IPS-20b (cell line): ENCODE results near the gene SLC30A3.
A peak's percentile ranks its signal among the peaks of the same experiment; 100 is the strongest.

Experiments
- H3K27ac ChIP-seq: one replicate; pipeline ENCODE4 v1.5.1; 2013; ENCODE audit warnings: low read length
- H3K27me3 ChIP-seq: 2 replicates; pipeline ENCODE4 v1.6.1; 2013; ENCODE audit warnings: mild to moderate bottlenecking, low read length, inconsistent platforms; ENCODE audit not compliant: insufficient read depth
- H3K36me3 ChIP-seq: 2 replicates; pipeline ENCODE4 v1.6.1; 2013; ENCODE audit warnings: low read depth, mild to moderate bottlenecking, inconsistent platforms, low read length, moderate library complexity; ENCODE audit not compliant: insufficient read depth
- H3K4me1 ChIP-seq: 2 replicates; pipeline ENCODE4 v1.6.1; 2013; ENCODE audit warnings: mild to moderate bottlenecking, control low read depth, inconsistent platforms, low read length, moderate library complexity; ENCODE audit not compliant: insufficient read depth
- H3K4me3 ChIP-seq: 2 replicates; pipeline ENCODE4 v1.5.1; 2013; ENCODE audit warnings: mild to moderate bottlenecking, low read length, inconsistent platforms
- H3K9ac ChIP-seq: 2 replicates; pipeline ENCODE4 v1.6.1; 2013; ENCODE audit warnings: low read depth, mild to moderate bottlenecking, inconsistent platforms, low read length, moderate library complexity
- H3K9me3 ChIP-seq: 2 replicates; pipeline ENCODE4 v1.6.1; 2013; ENCODE audit warnings: mild to moderate bottlenecking, low read depth, low read length, inconsistent platforms; ENCODE audit not compliant: insufficient read depth

Gene SLC30A3

GRCh38 chr2:27209621-27210401 lies 53.0 kb downstream of the SLC30A3 start:
- Histone ChIP-seq H3K9me3 (no peaks in the 10 kb centered on the region), H3K27ac (no peak overlapping the region), H3K27me3 (no peaks in the 10 kb centered on the region), H3K9ac (peak overlapping the region; percentile 36; the same call in 1 of the 2 replicates), H3K4me3 (peak overlapping the region; percentile 32; the same call in 1 of the 2 replicates), H3K4me1 (peaks cover 5% of the 10 kb centered on the region; the same call in 1 of the 2 replicates), H3K36me3 (peaks cover 59% of the 10 kb centered on the region)

GRCh38 chr2:27208486-27209050 lies 54.3 kb downstream of the SLC30A3 start:
- H3K27ac ChIP-seq = no peak overlapping the region
- H3K27me3 ChIP-seq = no peaks in the 10 kb centered on the region
- H3K36me3 ChIP-seq = peaks cover 67% of the 10 kb centered on the region
- 0 out of 2 replicates have a peak overlapping the region, but pooled peaks have one; percentile 3 for H3K9ac ChIP-seq
- no peak overlapping the region for H3K4me3 ChIP-seq
- H3K9me3 ChIP-seq = no peaks in the 10 kb centered on the region
- H3K4me1 ChIP-seq = 0 out of 2 replicates have a peak, but pooled peaks cover 5% of the 10 kb centered on the region

- Histone ChIP-seq H3K36me3 (peaks cover 89% of the 10 kb centered on the region), H3K27ac (no peak overlapping the region), H3K4me3 (no peak overlapping the region), H3K9ac (no peak overlapping the region), H3K27me3 (no peaks in the 10 kb centered on the region), H3K9me3 (no peaks in the 10 kb centered on the region), H3K4me1 (0 out of 2 replicates have a peak, but pooled peaks cover 5% of the 10 kb centered on the region)
These were observed 56.5 kb downstream of the SLC30A3 start for GRCh38 chr2:27206346-27206745.

GRCh38 chr2:27205206-27205605 lies 57.6 kb downstream of the SLC30A3 start:
- Histone ChIP-seq H3K27ac (no peak overlapping the region), H3K36me3 (peaks cover 95% of the 10 kb centered on the region), H3K9me3 (no peaks in the 10 kb centered on the region)

GRCh38 chr2:27204566-27204965 lies 58.3 kb downstream of the SLC30A3 start:
- Histone ChIP-seq H3K4me1 (no peaks in the 10 kb centered on the region), H3K27me3 (no peaks in the 10 kb centered on the region), H3K9me3 (no peaks in the 10 kb centered on the region), H3K9ac (no peak overlapping the region), H3K36me3 (peaks cover 95% of the 10 kb centered on the region), H3K4me3 (no peak overlapping the region), H3K27ac (no peak overlapping the region)

More at GRCh38 chr2:27205206-27205605, 57.6 kb downstream of the SLC30A3 start:
- Histone ChIP-seq H3K4me1 (0 out of 2 replicates have a peak, but pooled peaks cover 5% of the 10 kb centered on the region), H3K4me3 (no peak overlapping the region), H3K9ac (no peak overlapping the region), H3K27me3 (no peaks in the 10 kb centered on the region)

GRCh38 chr2:27203741-27204140 lies 59.1 kb downstream of the SLC30A3 start:
- H3K36me3 ChIP-seq = peaks cover 93% of the 10 kb centered on the region

More at GRCh38 chr2:27203741-27204140, 59.1 kb downstream of the SLC30A3 start:
- no peak overlapping the region for H3K4me3 ChIP-seq
- no peaks in the 10 kb centered on the region for H3K9me3 ChIP-seq
- no peaks in the 10 kb centered on the region for H3K27me3 ChIP-seq
- H3K9ac ChIP-seq = no peak overlapping the region
- no peak overlapping the region for H3K27ac ChIP-seq
- no peaks in the 10 kb centered on the region for H3K4me1 ChIP-seq
